Putamen (tissue), 1 donor: ENCODE measurements around the gene CPEB1.
"Not testable (repeated sequence)": the region's sequence is repeated elsewhere in the genome, so short reads cannot be mapped to it uniquely, and the experiment has no call there.

ENCODE experiments used
- DNase-seq: peaks from one replicate; pipeline ENCODE4 v3.0.0-alpha.2; 2016; ENCODE audit warnings: low spot score

The CPEB1 gene

GRCh38 chr15:82649226-82649999 is 2.2 kb upstream of the CPEB1 start:
- no peak for DNase-seq

- peak; percentile 34 for DNase-seq
Measured at GRCh38 chr15:82648257-82649103, 1.3 kb upstream of the CPEB1 start.

- DNase-seq, result no peak
Measured at GRCh38 chr15:82647835-82648256, 683 bp upstream of the CPEB1 start.

GRCh38 chr15:82646250-82647044 is 716 bp downstream of the CPEB1 start:
- no peak for DNase-seq

GRCh38 chr15:82644967-82645852 is 2.0 kb downstream of the CPEB1 start:
- DNase-seq, result not testable (repeated sequence)

GRCh38 chr15:82643992-82644391 is 3.2 kb downstream of the CPEB1 start:
- DNase-seq, result no peak

- DNase-seq, result no peak
Measured at GRCh38 chr15:82642656-82643055, 4.5 kb downstream of the CPEB1 start.

- DNase-seq, result no peak
Measured at GRCh38 chr15:82641129-82641798, 5.9 kb downstream of the CPEB1 start.

GRCh38 chr15:82640672-82641071 is 6.5 kb downstream of the CPEB1 start:
- DNase-seq, result no peak

- no peak for DNase-seq
Measured at GRCh38 chr15:82635798-82636197, 11.4 kb downstream of the CPEB1 start.

GRCh38 chr15:82630033-82630432 is 17.1 kb downstream of the CPEB1 start:
- no peak for DNase-seq

GRCh38 chr15:82625136-82625535 is 22.0 kb downstream of the CPEB1 start:
- no peak for DNase-seq

- DNase-seq, result no peak
Measured at GRCh38 chr15:82624438-82624837, 22.7 kb downstream of the CPEB1 start.

- DNase-seq, result no peak
Measured at GRCh38 chr15:82624008-82624407, 23.2 kb downstream of the CPEB1 start.

GRCh38 chr15:82621970-82622369 is 25.2 kb downstream of the CPEB1 start:
- no peak for DNase-seq

GRCh38 chr15:82613747-82614146 is 33.4 kb downstream of the CPEB1 start:
- no peak for DNase-seq

GRCh38 chr15:82611348-82611747 is 35.8 kb downstream of the CPEB1 start:
- no peak for DNase-seq

- no peak for DNase-seq
Measured at GRCh38 chr15:82602195-82602594, 45.0 kb downstream of the CPEB1 start.

GRCh38 chr15:82599862-82600261 is 47.3 kb downstream of the CPEB1 start:
- DNase-seq, result no peak

- no peak for DNase-seq
Measured at GRCh38 chr15:82597815-82598214, 49.3 kb downstream of the CPEB1 start.

- no peak for DNase-seq
Measured at GRCh38 chr15:82595766-82596165, 51.4 kb downstream of the CPEB1 start.
